K562 (cell line): ENCODE results near the gene NPAS3. TPM values are rescaled to one million over a fixed set of nuclear protein-coding genes. Genes with fewer than 3 reads are reported as not detected.

ENCODE experiments used
- ATAC-seq: fragments of 200-7000 bp; cut with Tn5 transposase; 3 replicates; pipeline ENCODE4 v1.9.1; 2020; ENCODE audit warnings: moderate library complexity
- BruUV-seq: library from RNA; stranded (reverse); fragments of 400-500 nt; replicated peaks from 2 replicates; lab custom pipeline; 2021; lab: Mats Ljungman, UMichigan
- CTCF ChIA-PET: fragments of 300-600 bp; formaldehyde crosslinking; extraction: SDS; loops from one replicate; lab custom pipeline; 2021; ENCODE audit warnings: low intra/inter-chr PET ratio; lab: Yijun Ruan, JAX
- POLR2A ChIA-PET: fragments of 300-600, 350-650 bp; sonication (Branson Sonifier 250); formaldehyde crosslinking; extraction: SDS; loops from one replicate; lab custom pipeline; 2021; ENCODE audit warnings: antibody characterized with exemption, inconsistent platforms; lab: Yijun Ruan, JAX
- DNase-seq, 4 experiments: peaks; one replicate each; pipeline versions ENCODE4 v3.0.0 to v3.0.0-alpha.2; 2011 to 2018; ENCODE audit warnings: low spot score in 3 of 4, mixed read lengths in 3 of 4; ENCODE audit errors: extremely low read depth in 1 of 4
- FAIRE-seq: peaks from 2 replicates; lab custom pipeline; 2011; peaks lifted over from hg19 to GRCh38; lab: Jason Lieb, UNC
- H2AFZ ChIP-seq: 2 replicates; pipeline ENCODE4 v1.6.0; 2011; ENCODE audit warnings: low read depth, low read length, control low read depth, inconsistent platforms
- H3K27ac ChIP-seq: fragments of 200-600 bp; 3 replicates; pipeline ENCODE4 v1.8.0; 2011; ENCODE audit warnings: low read depth, mild to moderate bottlenecking, control low read depth, inconsistent platforms, low read length, moderate library complexity, mixed read lengths; ENCODE audit errors: extremely low read depth
- H3K27me3 ChIP-seq, 2 experiments: fragments of 300-600 bp in 1 of 2; 2 replicates in 1 of 2; 3 replicates in 1 of 2; pipeline versions ENCODE4 v1.6.0 to v1.8.0; 2011; ENCODE audit warnings: inconsistent platforms in 2 of 2, low read length in 2 of 2, mild to moderate bottlenecking in 1 of 2, mixed read lengths in 1 of 2, moderate library complexity in 1 of 2; ENCODE audit not compliant: control insufficient read depth in 2 of 2, insufficient read depth in 2 of 2
- H3K36me3 ChIP-seq: fragments of 300-600 bp; 3 replicates; pipeline ENCODE4 v1.8.0; 2011; ENCODE audit warnings: mild to moderate bottlenecking, low read length, inconsistent platforms; ENCODE audit not compliant: control insufficient read depth, insufficient read depth
- H3K4me1 ChIP-seq, 2 experiments: fragments of 200-600 bp in 1 of 2; replicated peaks in 1 of 2; 2 replicates in 1 of 2; 3 replicates in 1 of 2; pipeline versions ENCODE4 v1.5.1 to v1.8.0; 2011; ENCODE audit warnings: inconsistent platforms in 2 of 2, low read length in 2 of 2, mild to moderate bottlenecking in 1 of 2, mixed read lengths in 1 of 2, moderate library complexity in 1 of 2; ENCODE audit not compliant: control insufficient read depth in 2 of 2, insufficient read depth in 2 of 2
- H3K4me2 ChIP-seq: 2 replicates; pipeline ENCODE4 v1.6.1; 2011; ENCODE audit warnings: low read length, control low read depth, inconsistent platforms, mixed read lengths; ENCODE audit not compliant: insufficient read depth
- H3K4me3 ChIP-seq: fragments of 200-600 bp; sonication (generic), shearing (Covaris generic); 2 replicates; pipeline ENCODE4 v1.5.1; 2016; ENCODE audit warnings: control low read depth, inconsistent platforms
- H3K79me2 ChIP-seq: fragments of 200-600 bp; 3 replicates; pipeline ENCODE4 v1.8.0; 2011; ENCODE audit warnings: low read length, inconsistent platforms; ENCODE audit not compliant: control insufficient read depth, insufficient read depth
- H3K9ac ChIP-seq, 2 experiments: 2 replicates each; pipeline versions ENCODE4 v1.6.0 to v1.6.1; 2011; ENCODE audit warnings: low read depth in 2 of 2, low read length in 2 of 2, control low read depth in 1 of 2, inconsistent platforms in 1 of 2, mild to moderate bottlenecking in 1 of 2, mixed read lengths in 1 of 2; ENCODE audit not compliant: insufficient read depth in 1 of 2
- H3K9me1 ChIP-seq: one replicate; pipeline ENCODE4 v1.6.0; 2011; ENCODE audit warnings: inconsistent platforms, mild to moderate bottlenecking, low read length, moderate library complexity; ENCODE audit not compliant: control insufficient read depth, insufficient read depth
- H3K9me3 ChIP-seq: replicated peaks from 2 replicates; pipeline ENCODE4 v1.5.1; 2011; ENCODE audit warnings: low read depth, low read length, inconsistent platforms; ENCODE audit not compliant: control insufficient read depth, insufficient read depth
- H4K20me1 ChIP-seq: replicated peaks from 2 replicates; pipeline ENCODE4 v1.6.1; 2011; ENCODE audit warnings: low read length, inconsistent platforms, mixed read lengths; ENCODE audit not compliant: control insufficient read depth, insufficient read depth
- BACH1 ChIP-seq: fragments of 200-800 bp; sonication (Bioruptor generic); IDR thresholded peaks from 2 replicates; pipeline ENCODE4 v1.6.1; 2016; ENCODE audit warnings: missing genetic modification characterization, missing compliant biosample characterization
- HES1 ChIP-seq: fragments of 450-650 bp; IDR thresholded peaks from 2 replicates; pipeline ENCODE4 v1.6.1; 2016; ENCODE audit warnings: low read depth, mild to moderate bottlenecking, moderate library complexity
- MEF2A ChIP-seq: IDR thresholded peaks from 2 replicates; pipeline ENCODE4 v1.6.1; 2011; ENCODE audit warnings: low read depth, mild to moderate bottlenecking, low read length, moderate library complexity; ENCODE audit not compliant: control insufficient read depth
- U2AF2 ChIP-seq: fragments of 200-400 bp; formaldehyde crosslinking; optimal IDR thresholded peaks from 2 replicates; pipeline ENCODE3; 2017; ENCODE audit warnings: low read depth, mild to moderate bottlenecking, low read length
- ZNF140 ChIP-seq: fragments of 250-450 bp; sonication (Bioruptor Pico); IDR thresholded peaks from 2 replicates; pipeline ENCODE4 v1.8.0; 2021; ENCODE audit warnings: moderate library complexity, mild to moderate bottlenecking, inconsistent platforms
- ZNF146 ChIP-seq: IDR thresholded peaks from one replicate; pipeline ENCODE4 v1.6.1; 2018; ENCODE audit warnings: missing compliant biosample characterization; ENCODE audit not compliant: unreplicated experiment
- ZNF212 ChIP-seq: fragments of 450-650 bp; formaldehyde crosslinking; IDR thresholded peaks from 2 replicates; pipeline ENCODE4 v1.4.0; 2020; ENCODE audit warnings: mild to moderate bottlenecking
- WGBS: fragments of 100-300 bp; shearing (Covaris generic); methylation state at CpG from one replicate; pipeline ENCODE4 v1.1.6; 2016; ENCODE audit warnings: low coverage, mixed read lengths; ENCODE audit not compliant: insufficient coverage; ENCODE audit errors: missing lambda C conversion rate; 5-methylcytosine and 5-hydroxymethylcytosine counted together
- in situ Hi-C: fragments of 300-500 bp; cut with MboI; formaldehyde crosslinking; loops from 4 replicates; pipeline ENCODE4 v1.15.0; 2018; ENCODE audit warnings: inconsistent platforms, mixed read lengths
- intact Hi-C: fragments of 100-400 bp; cut with micrococcal nuclease; formaldehyde crosslinking; loops from 2 replicates; pipeline ENCODE4 v1.14.2; 2022
- polyA plus RNA-seq, 8 experiments: library from polyadenylated mRNA; depleted of rRNA in 4 of 8; stranded (reverse) in 5 of 8; unstranded in 3 of 8; fragments of >200 nt; fragmentation: Nextera tagmentation in 2 of 8; fragmentation: Illumina TruSeq in 1 of 8; extraction: Ambion mirVana in 2 of 8; extraction: Trizol in 1 of 8; gene quantifications; 2 replicates each; pipeline versions ENCODE4 v1.2.1 to v1.2.3, GENCODE V29; 2011 to 2014; ENCODE audit warnings: inconsistent platforms in 1 of 8, missing spikeins in 1 of 8
- total RNA-seq, 7 experiments: library from RNA; depleted of rRNA in 6 of 7; stranded (reverse); fragments of >200 nt in 6 of 7; fragmentation: Illumina TruSeq in 2 of 7; extraction: Trizol in 2 of 7; gene quantifications; 2 replicates each; pipeline versions ENCODE4 v1.2.1 to v1.2.3, GENCODE V29; 2011 to 2021; ENCODE audit warnings: low replicate concordance in 1 of 7
- TF ChIP-seq, protein P1 (sequence below): fragments of 450-650 bp; formaldehyde crosslinking; IDR thresholded peaks from 2 replicates; pipeline ENCODE4 v1.4.0; 2022; ENCODE audit warnings: mild to moderate bottlenecking, moderate library complexity

Gene NPAS3
- total and polyA plus RNA-seq, 9 of the 15 experiments (the other 6 are each of a cell fraction or from before 2014, with no cell fraction given): 0.04 TPM; not detected in 8

DNA sequence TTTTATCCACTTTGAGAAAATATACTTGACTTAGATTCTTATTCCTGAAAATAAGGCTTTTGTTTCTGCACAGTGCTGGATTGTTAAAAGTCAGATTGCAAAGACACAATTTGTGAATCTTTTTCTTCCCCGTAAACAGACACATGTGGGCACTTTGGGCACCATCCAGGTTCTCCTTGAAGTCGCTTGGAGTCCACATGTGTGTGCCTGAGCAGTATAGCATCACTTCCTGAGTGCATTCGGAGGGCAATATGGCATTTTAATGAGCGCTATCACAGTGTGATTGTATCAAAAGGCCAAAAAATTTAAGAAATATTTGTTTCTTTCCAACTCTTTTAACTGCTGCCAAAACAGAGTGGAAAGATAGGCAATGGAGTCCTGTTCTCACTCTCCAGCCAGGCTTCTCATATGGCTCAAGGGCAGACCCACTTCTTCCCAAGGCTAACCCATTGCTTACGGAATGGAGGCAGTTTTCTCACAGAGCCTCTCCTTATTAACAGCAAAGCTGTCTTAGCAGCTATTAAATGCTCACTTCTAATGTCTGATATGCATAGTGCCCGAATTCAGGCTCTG lies 615.1 kb downstream of the NPAS3 start:
- Histone ChIP-seq H3K9ac (no peak overlapping the region), H3K4me2 (no peak overlapping the region), H2AFZ (no peak overlapping the region), H3K36me3 (no peaks in the 10 kb centered on the region), H3K9me3 (no peaks in the 10 kb centered on the region), H3K27ac (no peak overlapping the region), H3K4me3 (no peak overlapping the region), H3K9me1 (no peaks in the 10 kb centered on the region), H3K4me1 (no peaks in the 10 kb centered on the region), H3K79me2 (no peaks in the 10 kb centered on the region), H4K20me1 (no peaks in the 10 kb centered on the region), H3K27me3 (no peaks in the 10 kb centered on the region)
- DNase-seq (no peak), FAIRE-seq (no peak), ATAC-seq (no peak)
- WGBS: 8% methylated on average over 5 of the region's 6 CpGs
- in situ Hi-C loops: no loop called here
- no peak for TF ChIP-seq HES1
- no peak for TF ChIP-seq ZNF146 (CRISPR knock-in tag)
- TF ChIP-seq, protein P1, sequence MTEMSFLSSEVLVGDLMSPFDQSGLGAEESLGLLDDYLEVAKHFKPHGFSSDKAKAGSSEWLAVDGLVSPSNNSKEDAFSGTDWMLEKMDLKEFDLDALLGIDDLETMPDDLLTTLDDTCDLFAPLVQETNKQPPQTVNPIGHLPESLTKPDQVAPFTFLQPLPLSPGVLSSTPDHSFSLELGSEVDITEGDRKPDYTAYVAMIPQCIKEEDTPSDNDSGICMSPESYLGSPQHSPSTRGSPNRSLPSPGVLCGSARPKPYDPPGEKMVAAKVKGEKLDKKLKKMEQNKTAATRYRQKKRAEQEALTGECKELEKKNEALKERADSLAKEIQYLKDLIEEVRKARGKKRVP (CRISPR knock-in tag): no peak
- no TSS peak for BruUV-seq
- CTCF ChIA-PET: no interaction called here
- POLR2A ChIA-PET: no interaction called here
- intact Hi-C loops: no loop called here

- DNase-seq: no peak
- no peak overlapping the region for H3K4me2 ChIP-seq
- no peak overlapping the region for H3K27ac ChIP-seq
- H3K79me2 ChIP-seq: no peaks in the 10 kb centered on the region
- no peaks in the 10 kb centered on the region for H3K9me1 ChIP-seq
- H3K27me3 ChIP-seq: no peaks in the 10 kb centered on the region
- no peaks in the 10 kb centered on the region for H3K4me1 ChIP-seq
- intact Hi-C loops (no loop called here), in situ Hi-C loops (no loop called here)
- no peaks in the 10 kb centered on the region for H3K36me3 ChIP-seq
- WGBS: 24% methylated on average over 2 of the region's 2 CpGs
- no peaks in the 10 kb centered on the region for H4K20me1 ChIP-seq
- H3K9ac ChIP-seq: no peak overlapping the region
- ChIA-PET CTCF (no interaction called here), POLR2A (no interaction called here)
- no TSS peak for BruUV-seq
- no peak for FAIRE-seq
- H3K4me3 ChIP-seq: no peak overlapping the region
- no peak for ATAC-seq
- no peaks in the 10 kb centered on the region for H3K9me3 ChIP-seq
- no peak overlapping the region for H2AFZ ChIP-seq
- TF ChIP-seq ZNF140 (CRISPR knock-in tag): no peak
- TF ChIP-seq ZNF212 (CRISPR knock-in tag): no peak
- TF ChIP-seq BACH1 (tag): no peak
- no peak for TF ChIP-seq MEF2A
- TF ChIP-seq U2AF2: no peak
Measured at GRCh38 chr14:33554988-33555387, 616.3 kb downstream of the NPAS3 start.
